HEK293 (cell line): Measurements from ENCODE around the gene AWAT1.

Source experiments
- KLF16 ChIP-seq: fragments of 450-650 bp; formaldehyde crosslinking; IDR thresholded peaks from 2 replicates; pipeline ENCODE4 v1.5.1; 2017; ENCODE audit warnings: missing biosample characterization, missing genetic modification characterization
- OSR2 ChIP-seq: fragments of 450-650 bp; formaldehyde crosslinking; IDR thresholded peaks from 2 replicates; pipeline ENCODE4 v1.5.1; 2016; ENCODE audit warnings: missing biosample characterization, missing genetic modification characterization
- OVOL3 ChIP-seq: fragments of 450-650 bp; formaldehyde crosslinking; IDR thresholded peaks from 2 replicates; pipeline ENCODE4 v1.5.1; 2016; ENCODE audit warnings: missing biosample characterization, missing genetic modification characterization
- SP2 ChIP-seq: fragments of 450-650 bp; formaldehyde crosslinking; IDR thresholded peaks from 2 replicates; pipeline ENCODE4 v1.5.1; 2016; ENCODE audit warnings: missing biosample characterization, missing genetic modification characterization
- ZNF768 ChIP-seq: fragments of 450-650 bp; formaldehyde crosslinking; IDR thresholded peaks from 2 replicates; pipeline ENCODE4 v1.5.1; 2018; ENCODE audit warnings: missing biosample characterization, mild to moderate bottlenecking, missing genetic modification characterization
- TF ChIP-seq, protein P1 (sequence below): fragments of 450-650 bp; formaldehyde crosslinking; IDR thresholded peaks from 2 replicates; pipeline ENCODE4 v1.5.1; 2016; ENCODE audit warnings: missing biosample characterization, missing genetic modification characterization

DNA sequence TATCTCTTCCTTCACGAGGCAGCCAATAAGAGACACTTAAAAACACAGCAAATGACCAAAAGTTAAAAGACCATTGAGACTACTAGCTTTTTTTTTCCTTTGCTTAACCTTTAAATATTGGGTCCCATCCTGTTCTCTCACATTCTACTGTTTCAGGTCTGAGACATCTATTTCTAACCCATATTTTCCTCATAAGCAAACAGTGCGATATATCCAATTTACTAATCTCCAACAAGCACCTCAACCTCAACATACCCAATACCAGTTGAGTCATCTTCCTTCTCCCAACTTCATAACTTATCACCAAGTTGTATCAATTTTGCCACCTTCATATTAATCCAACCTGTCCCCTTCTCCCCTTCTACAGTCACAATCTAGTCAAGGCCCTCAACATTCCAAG is 7.0 kb downstream of the AWAT1 start:
- TF ChIP-seq, protein P1, sequence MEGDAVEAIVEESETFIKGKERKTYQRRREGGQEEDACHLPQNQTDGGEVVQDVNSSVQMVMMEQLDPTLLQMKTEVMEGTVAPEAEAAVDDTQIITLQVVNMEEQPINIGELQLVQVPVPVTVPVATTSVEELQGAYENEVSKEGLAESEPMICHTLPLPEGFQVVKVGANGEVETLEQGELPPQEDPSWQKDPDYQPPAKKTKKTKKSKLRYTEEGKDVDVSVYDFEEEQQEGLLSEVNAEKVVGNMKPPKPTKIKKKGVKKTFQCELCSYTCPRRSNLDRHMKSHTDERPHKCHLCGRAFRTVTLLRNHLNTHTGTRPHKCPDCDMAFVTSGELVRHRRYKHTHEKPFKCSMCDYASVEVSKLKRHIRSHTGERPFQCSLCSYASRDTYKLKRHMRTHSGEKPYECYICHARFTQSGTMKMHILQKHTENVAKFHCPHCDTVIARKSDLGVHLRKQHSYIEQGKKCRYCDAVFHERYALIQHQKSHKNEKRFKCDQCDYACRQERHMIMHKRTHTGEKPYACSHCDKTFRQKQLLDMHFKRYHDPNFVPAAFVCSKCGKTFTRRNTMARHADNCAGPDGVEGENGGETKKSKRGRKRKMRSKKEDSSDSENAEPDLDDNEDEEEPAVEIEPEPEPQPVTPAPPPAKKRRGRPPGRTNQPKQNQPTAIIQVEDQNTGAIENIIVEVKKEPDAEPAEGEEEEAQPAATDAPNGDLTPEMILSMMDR (tag by site-specific recombination) = no peak
- no peak for TF ChIP-seq OVOL3 (tag by site-specific recombination)
- TF ChIP-seq ZNF768 (tag by site-specific recombination) = no peak
- no peak for TF ChIP-seq SP2
- TF ChIP-seq OSR2 (tag by site-specific recombination) = no peak
- TF ChIP-seq KLF16 (tag by site-specific recombination) = no peak
